ENCODE results near the gene PCSK7. TPM values are rescaled to one million over a fixed set of nuclear protein-coding genes. Genes with fewer than 3 reads are reported as not detected.
A peak's percentile ranks its signal among the peaks of the same experiment; 100 is the strongest.

PCSK7 gene
- total RNA-seq, 1 experiment from 2014 or later, result 50.7 TPM

GRCh38 chr11:117239295-117239694, 7.4 kb upstream of the PCSK7 start:
- Histone ChIP-seq H4K91ac (ENCODE audit: insufficient read length, low read depth, low read length) (no peak overlapping the region), H2BK5ac (ENCODE audit: insufficient read length, low read length) (no peak overlapping the region), H3K23me2 (ENCODE audit: insufficient read length, low read depth, low read length, poor library complexity, severe bottlenecking) (no peaks in the 10 kb centered on the region), H3K4me1 (ENCODE audit: insufficient read depth, low read length) (no peaks in the 10 kb centered on the region), H2BK120ac (ENCODE audit: low read depth, low read length, poor library complexity, severe bottlenecking) (no peak overlapping the region), H3K27ac (ENCODE audit: insufficient read length, low read depth, low read length) (no peak overlapping the region), H3K79me2 (ENCODE audit: insufficient read depth, low read length) (no peaks in the 10 kb centered on the region), H4K20me1 (ENCODE audit: control insufficient read depth, insufficient read depth, insufficient read length) (no peaks in the 10 kb centered on the region), H3K18ac (ENCODE audit: insufficient read length, low read depth, low read length) (no peak overlapping the region), H4K5ac (ENCODE audit: insufficient read length, low read depth, low read length) (no peak overlapping the region), H3K23ac (ENCODE audit: insufficient read length, low read depth, low read length) (no peak overlapping the region), H3K79me1 (ENCODE audit: insufficient read depth, low read depth, low read length, poor library complexity, severe bottlenecking) (no peaks in the 10 kb centered on the region), H3K14ac (ENCODE audit: insufficient read depth, low read length) (no peak overlapping the region), H3K9ac (ENCODE audit: extremely low read depth, insufficient read length, low read length) (no peak overlapping the region), H2AFZ (ENCODE audit: low read length) (no peak overlapping the region), H3K56ac (ENCODE audit: insufficient read length, low read depth, low read length) (no peak overlapping the region), H3K9me3 (ENCODE audit: control insufficient read depth, low read depth, low read length) (no peaks in the 10 kb centered on the region), H2BK12ac (ENCODE audit: insufficient read length, low read depth, low read length) (no peak overlapping the region), H2AK5ac (ENCODE audit: insufficient read length, low read length) (no peak overlapping the region), H3K4ac (ENCODE audit: low read depth, low read length) (no peak overlapping the region), H4K8ac (replicated peaks; ENCODE audit: insufficient read length, low read depth, low read length) (no peak overlapping the region), H3K27me3 (ENCODE audit: insufficient read depth, low read length) (no peaks in the 10 kb centered on the region), H2BK15ac (ENCODE audit: low read depth, low read length) (no peak overlapping the region), H3T11ph (ENCODE audit: low read length) (no peak overlapping the region), H2BK20ac (ENCODE audit: low read depth, low read length, poor library complexity, severe bottlenecking) (no peak overlapping the region), H3K4me2 (ENCODE audit: insufficient read depth, insufficient read length, low read length) (no peak overlapping the region)
- no peaks in the 10 kb centered on the region for H3K9me3 Mint-ChIP-seq
- no peak overlapping the region for H3K4me3 Mint-ChIP-seq
- H3K27ac Mint-ChIP-seq, result peak overlapping the region in 1 of 3 experiments; percentile 11; a peak in 1 of 7 replicates
- no peak for DNase-seq
- H3K27me3 Mint-ChIP-seq (ENCODE audit: low read depth), result no peaks in the 10 kb centered on the region
- H3K36me3 Mint-ChIP-seq (ENCODE audit: insufficient read depth in 1 of 3, low read depth in 3 of 3), result peaks cover 9 to 39% (median 32%) of the 10 kb centered on the region in 3 experiments; a peak in 6 of 7 replicates
- no peak for TF ChIP-seq CTCF (conservative IDR thresholded peaks at IDR 0.05)
- peaks cover under 1 to 1% of the 10 kb centered on the region in 2 experiments; a peak in 2 of 4 replicates for H3K4me1 Mint-ChIP-seq
- WGBS (ENCODE audit: extremely low coverage, insufficient read length, low lambda C conversion rate), result no CpG with 5 or more reads among the region's 6 CpGs
